Panc1 (cell line): ENCODE measurements around the gene MTSS2. TPM values are rescaled to one million over a fixed set of nuclear protein-coding genes. Genes with fewer than 3 reads are reported as not detected.

Experiments used
- ATAC-seq: fragments of 200-7000 bp; cut with Tn5 transposase; 2 replicates; pipeline ENCODE4 v1.9.1; 2020; ENCODE audit warnings: mild to moderate bottlenecking, moderate library complexity
- BruUV-seq: library from RNA; stranded (reverse); fragments of 400-500 nt; replicated peaks from 2 replicates; lab custom pipeline; 2021; lab: Mats Ljungman, UMichigan
- CTCF ChIA-PET: fragments of 300-600 bp; sonication (Branson Sonifier 250); formaldehyde crosslinking; loops from one replicate; lab custom pipeline; 2022; ENCODE audit warnings: antibody characterized with exemption; lab: Charles Lee
- POLR2A ChIA-PET: fragments of 300-600 bp; sonication (Branson Sonifier 250); formaldehyde crosslinking; loops from one replicate; lab custom pipeline; 2022; ENCODE audit warnings: antibody characterized with exemption; lab: Charles Lee
- DNase-seq: peaks from one replicate; pipeline ENCODE4 v3.0.0-alpha.2; 2010; ENCODE audit warnings: low read depth, low spot score
- H3K27ac ChIP-seq: 2 replicates; pipeline ENCODE4 v1.5.1; 2011; ENCODE audit warnings: mild to moderate bottlenecking, low read length, inconsistent platforms
- H3K27me3 ChIP-seq: fragments of 200-500 bp; sonication (Bioruptor generic); 2 replicates; pipeline ENCODE4 v1.6.0; 2014; ENCODE audit warnings: low read length, inconsistent platforms; ENCODE audit not compliant: control insufficient read depth, insufficient read depth
- H3K36me3 ChIP-seq: fragments of 200-500 bp; sonication (Bioruptor generic); 2 replicates; pipeline ENCODE4 v1.5.1; 2014; ENCODE audit warnings: inconsistent platforms, mild to moderate bottlenecking, low read length, moderate library complexity; ENCODE audit not compliant: control insufficient read depth, insufficient read depth
- H3K4me1 ChIP-seq: 2 replicates; pipeline ENCODE4 v1.5.1; 2011; ENCODE audit warnings: inconsistent platforms, mild to moderate bottlenecking, low read length, moderate library complexity; ENCODE audit not compliant: control insufficient read depth, insufficient read depth
- H3K4me3 ChIP-seq, 2 experiments: 2 replicates each; pipeline ENCODE4 v1.5.1; 2011 to 2012; ENCODE audit warnings: low read depth in 2 of 2, low read length in 2 of 2, mild to moderate bottlenecking in 2 of 2, inconsistent platforms in 1 of 2, moderate library complexity in 1 of 2
- H3K9me3 ChIP-seq: fragments of 200-500 bp; sonication (Bioruptor generic); 2 replicates; pipeline ENCODE4 v1.5.1; 2014; ENCODE audit warnings: low read depth, mild to moderate bottlenecking, inconsistent platforms, low read length, moderate library complexity; ENCODE audit not compliant: control insufficient read depth, insufficient read depth
- POLR2AphosphoS5 ChIP-seq: IDR thresholded peaks from 2 replicates; pipeline ENCODE4 v1.6.1; 2012; ENCODE audit warnings: mild to moderate bottlenecking, low read depth, low read length, moderate library complexity
- SIN3A ChIP-seq: IDR thresholded peaks from 2 replicates; pipeline ENCODE4 v1.6.1; 2012; ENCODE audit warnings: low read depth, mild to moderate bottlenecking, low read length, moderate library complexity, borderline replicate concordance; ENCODE audit not compliant: insufficient read depth
- TCF7L2 ChIP-seq: IDR thresholded peaks from 2 replicates; pipeline ENCODE4 v1.6.1; 2011; ENCODE audit warnings: mild to moderate bottlenecking, low read depth, low read length, inconsistent platforms
- in situ Hi-C: cut with HindIII; loops from 2 replicates; pipeline ENCODE4 v1.10.0; 2016; ENCODE audit warnings: low sequenced_read_pairs, low pct_unique_long_range_greater_than_20kb
- intact Hi-C: fragments of 100-400 bp; cut with micrococcal nuclease; formaldehyde crosslinking; loops from one replicate; pipeline ENCODE4 v1.10.0; 2022; ENCODE audit not compliant: unreplicated experiment
- total RNA-seq: library from RNA; stranded (reverse); gene quantifications from one replicate; pipeline ENCODE4 v1.2.1, GENCODE V29; 2021; ENCODE audit not compliant: unreplicated experiment
- TF ChIP-seq, protein P1 (sequence below): fragments of 450-650 bp; IDR thresholded peaks from 2 replicates; pipeline ENCODE4 v1.5.1; 2017; ENCODE audit warnings: mild to moderate bottlenecking
- TF ChIP-seq, protein P2 (sequence below), 2 experiments: IDR thresholded peaks; 2 replicates each; pipeline ENCODE4 v1.6.1; 2011 to 2012; ENCODE audit warnings: low read depth in 2 of 2, control low read depth in 1 of 2, low read length in 1 of 2, mild to moderate bottlenecking in 1 of 2, moderate library complexity in 1 of 2; ENCODE audit not compliant: insufficient read depth in 1 of 2

Gene MTSS2
- total RNA-seq, 1 experiment from 2014 or later = 55.7 TPM

DNA sequence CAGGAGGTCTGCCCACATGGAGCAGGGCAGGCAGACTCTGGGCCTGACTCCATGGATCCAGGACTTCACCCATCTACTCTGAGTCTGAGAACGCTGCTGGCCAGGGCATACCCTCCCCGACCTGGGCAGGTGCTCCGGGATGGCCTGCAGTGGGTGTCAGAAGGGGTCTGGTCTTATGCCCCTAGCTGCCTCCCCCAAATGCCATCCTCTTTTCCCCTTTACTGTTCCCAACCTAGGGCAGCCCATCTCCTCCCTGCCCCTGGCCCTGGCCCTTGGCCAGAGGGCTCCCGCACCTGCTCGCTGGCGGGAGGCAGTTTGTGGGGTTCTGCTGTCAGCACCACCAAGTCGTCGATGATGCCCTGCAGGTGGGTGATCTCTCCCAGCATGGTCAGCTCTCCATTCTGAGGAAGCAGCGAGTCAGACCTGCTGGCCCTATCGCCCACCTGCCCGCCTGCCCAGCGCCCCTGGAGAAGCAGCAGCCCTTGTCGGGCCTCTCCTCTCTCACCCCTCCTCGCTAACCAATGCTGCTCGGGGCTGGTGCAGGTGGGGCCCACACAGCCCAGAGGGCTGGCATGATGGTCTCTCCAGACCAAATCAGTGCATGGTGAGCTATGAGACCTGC lies 8.2 kb downstream of the MTSS2 start:
- no peaks in the 10 kb centered on the region for H3K9me3 ChIP-seq
- no peaks in the 10 kb centered on the region for H3K27me3 ChIP-seq
- H3K36me3 ChIP-seq = 0 out of 2 replicates have a peak, but pooled peaks cover 2% of the 10 kb centered on the region
- H3K4me1 ChIP-seq = peaks cover 13% of the 10 kb centered on the region
- ATAC-seq = no peak
- intact Hi-C loops = no loop called here
- TF ChIP-seq TCF7L2 (no peak), POLR2AphosphoS5 (no peak), SIN3A (no peak)
- TF ChIP-seq, protein P1, sequence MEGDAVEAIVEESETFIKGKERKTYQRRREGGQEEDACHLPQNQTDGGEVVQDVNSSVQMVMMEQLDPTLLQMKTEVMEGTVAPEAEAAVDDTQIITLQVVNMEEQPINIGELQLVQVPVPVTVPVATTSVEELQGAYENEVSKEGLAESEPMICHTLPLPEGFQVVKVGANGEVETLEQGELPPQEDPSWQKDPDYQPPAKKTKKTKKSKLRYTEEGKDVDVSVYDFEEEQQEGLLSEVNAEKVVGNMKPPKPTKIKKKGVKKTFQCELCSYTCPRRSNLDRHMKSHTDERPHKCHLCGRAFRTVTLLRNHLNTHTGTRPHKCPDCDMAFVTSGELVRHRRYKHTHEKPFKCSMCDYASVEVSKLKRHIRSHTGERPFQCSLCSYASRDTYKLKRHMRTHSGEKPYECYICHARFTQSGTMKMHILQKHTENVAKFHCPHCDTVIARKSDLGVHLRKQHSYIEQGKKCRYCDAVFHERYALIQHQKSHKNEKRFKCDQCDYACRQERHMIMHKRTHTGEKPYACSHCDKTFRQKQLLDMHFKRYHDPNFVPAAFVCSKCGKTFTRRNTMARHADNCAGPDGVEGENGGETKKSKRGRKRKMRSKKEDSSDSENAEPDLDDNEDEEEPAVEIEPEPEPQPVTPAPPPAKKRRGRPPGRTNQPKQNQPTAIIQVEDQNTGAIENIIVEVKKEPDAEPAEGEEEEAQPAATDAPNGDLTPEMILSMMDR = no peak
- TF ChIP-seq, protein P2, sequence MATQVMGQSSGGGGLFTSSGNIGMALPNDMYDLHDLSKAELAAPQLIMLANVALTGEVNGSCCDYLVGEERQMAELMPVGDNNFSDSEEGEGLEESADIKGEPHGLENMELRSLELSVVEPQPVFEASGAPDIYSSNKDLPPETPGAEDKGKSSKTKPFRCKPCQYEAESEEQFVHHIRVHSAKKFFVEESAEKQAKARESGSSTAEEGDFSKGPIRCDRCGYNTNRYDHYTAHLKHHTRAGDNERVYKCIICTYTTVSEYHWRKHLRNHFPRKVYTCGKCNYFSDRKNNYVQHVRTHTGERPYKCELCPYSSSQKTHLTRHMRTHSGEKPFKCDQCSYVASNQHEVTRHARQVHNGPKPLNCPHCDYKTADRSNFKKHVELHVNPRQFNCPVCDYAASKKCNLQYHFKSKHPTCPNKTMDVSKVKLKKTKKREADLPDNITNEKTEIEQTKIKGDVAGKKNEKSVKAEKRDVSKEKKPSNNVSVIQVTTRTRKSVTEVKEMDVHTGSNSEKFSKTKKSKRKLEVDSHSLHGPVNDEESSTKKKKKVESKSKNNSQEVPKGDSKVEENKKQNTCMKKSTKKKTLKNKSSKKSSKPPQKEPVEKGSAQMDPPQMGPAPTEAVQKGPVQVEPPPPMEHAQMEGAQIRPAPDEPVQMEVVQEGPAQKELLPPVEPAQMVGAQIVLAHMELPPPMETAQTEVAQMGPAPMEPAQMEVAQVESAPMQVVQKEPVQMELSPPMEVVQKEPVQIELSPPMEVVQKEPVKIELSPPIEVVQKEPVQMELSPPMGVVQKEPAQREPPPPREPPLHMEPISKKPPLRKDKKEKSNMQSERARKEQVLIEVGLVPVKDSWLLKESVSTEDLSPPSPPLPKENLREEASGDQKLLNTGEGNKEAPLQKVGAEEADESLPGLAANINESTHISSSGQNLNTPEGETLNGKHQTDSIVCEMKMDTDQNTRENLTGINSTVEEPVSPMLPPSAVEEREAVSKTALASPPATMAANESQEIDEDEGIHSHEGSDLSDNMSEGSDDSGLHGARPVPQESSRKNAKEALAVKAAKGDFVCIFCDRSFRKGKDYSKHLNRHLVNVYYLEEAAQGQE (IDR thresholded peaks at IDR 0.05; ENCODE audit: insufficient read depth in 1 of 2, low read depth in 2 of 2, low read length in 1 of 2) = no peak
- BruUV-seq = no TSS peak
- ChIA-PET CTCF (no interaction called here), POLR2A (no interaction called here)
- no peak overlapping the region for H3K27ac ChIP-seq
- in situ Hi-C loops = no loop called here
- DNase-seq = no peak
- H3K4me3 ChIP-seq = no peak overlapping the region

DNA sequence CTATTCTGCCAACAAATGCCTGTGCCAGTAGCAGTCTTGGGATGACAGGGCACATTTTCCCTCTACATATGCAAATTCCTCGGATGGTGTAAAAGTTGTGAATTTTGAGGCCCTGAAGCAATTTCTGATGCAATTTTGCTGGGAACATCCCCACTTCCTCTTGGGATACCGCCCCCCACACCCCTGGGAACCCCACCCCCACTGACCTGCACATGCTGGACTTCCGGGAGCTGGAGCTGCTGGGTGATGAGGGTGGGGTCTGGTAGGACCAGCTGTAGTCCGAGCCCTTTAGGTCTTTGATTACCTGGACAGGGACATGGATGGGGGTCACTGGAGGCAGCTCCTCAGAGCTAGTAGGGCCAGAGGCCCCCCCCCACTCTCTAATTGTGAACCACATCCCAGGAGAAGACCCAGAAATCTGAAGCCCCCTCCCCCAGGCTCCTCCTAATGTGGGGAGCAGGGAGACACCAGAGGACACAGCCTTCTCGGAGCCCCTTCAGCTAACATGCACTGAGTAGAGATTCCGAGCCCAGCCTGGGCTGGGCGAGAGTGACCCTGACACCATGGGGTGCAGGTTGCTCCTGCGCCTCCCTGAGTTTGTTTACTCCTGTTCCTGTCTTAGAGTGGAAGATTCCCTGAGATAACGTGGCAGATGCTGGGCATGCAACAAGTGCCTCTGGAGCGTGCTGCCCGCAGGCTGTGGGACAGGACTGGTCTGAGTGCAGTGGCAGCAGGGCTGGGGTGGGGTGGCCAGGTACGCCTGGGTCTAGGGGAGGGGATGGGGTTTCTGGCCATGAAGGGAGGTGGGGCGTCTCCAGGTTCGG lies 9.0 kb downstream of the MTSS2 start:
- H3K27me3 ChIP-seq = no peaks in the 10 kb centered on the region

More for the DNA sequence above, 9.0 kb downstream of the MTSS2 start:
- BruUV-seq = no TSS peak
- DNase-seq (no peak), ATAC-seq (no peak)
- ChIA-PET POLR2A (no interaction called here), CTCF (no interaction called here)
- H3K4me3 ChIP-seq = no peak overlapping the region
- intact Hi-C loops = no loop called here
- H3K9me3 ChIP-seq = no peaks in the 10 kb centered on the region
- TF ChIP-seq POLR2AphosphoS5 (no peak), SIN3A (no peak), TCF7L2 (no peak)
- TF ChIP-seq, protein P2 (IDR thresholded peaks at IDR 0.05; ENCODE audit: insufficient read depth in 1 of 2, low read depth in 2 of 2, low read length in 1 of 2) = no peak
- TF ChIP-seq, protein P1 = no peak
- H3K36me3 ChIP-seq = 0 out of 2 replicates have a peak, but pooled peaks cover 2% of the 10 kb centered on the region
- peaks cover 6% of the 10 kb centered on the region; the same call in 1 of the 2 replicates for H3K4me1 ChIP-seq
- in situ Hi-C loops = no loop called here
- H3K27ac ChIP-seq = no peak overlapping the region
